HCT116 (cell line): ENCODE results near the gene IRF2. TPM values are rescaled to one million over a fixed set of nuclear protein-coding genes. Genes with fewer than 3 reads are reported as not detected.

ENCODE experiments used
- ATAC-seq: fragments of 200-7000 bp; cut with Tn5 transposase; 2 replicates; pipeline ENCODE4 v1.9.1; 2020; ENCODE audit warnings: mild to moderate bottlenecking, moderate library complexity
- BruUV-seq: library from RNA; stranded (reverse); fragments of 400-500 nt; replicated peaks from 2 replicates; lab custom pipeline; 2021; lab: Mats Ljungman, UMichigan
- CTCF ChIA-PET: fragments of 300-600 bp; sonication (Branson Sonifier 250); formaldehyde crosslinking; loops from one replicate; lab custom pipeline; 2021; ENCODE audit warnings: antibody characterized with exemption; lab: Charles Lee
- POLR2A ChIA-PET: fragments of 300-600, 350-600 bp; sonication (Branson Sonifier 250); formaldehyde crosslinking; loops from one replicate; lab custom pipeline; 2021; ENCODE audit warnings: antibody characterized with exemption; lab: Charles Lee
- RAD21 ChIA-PET, 2 experiments: fragments of 300-600 bp; sonication (Branson Sonifier 250); formaldehyde crosslinking; loops; one replicate each; lab custom pipeline; 2023; ENCODE audit warnings: low total read pairs in 2 of 2; ENCODE audit not compliant: uncharacterized antibody in 2 of 2, unreplicated experiment in 2 of 2, low non-redundant PET in 1 of 2; lab: Charles Lee
- DNase-seq: peaks from one replicate; pipeline ENCODE4 v3.0.0-alpha.2; 2010; ENCODE audit warnings: low read depth, low spot score
- H2AFZ ChIP-seq: fragments of 200-600 bp; shearing (Covaris generic), sonication (generic); 2 replicates; pipeline ENCODE4 v1.6.1; 2017; ENCODE audit warnings: low read depth, mixed run types, mixed read lengths, antibody characterized with exemption, low read length; ENCODE audit not compliant: poor library complexity, severe bottlenecking
- H3K27ac ChIP-seq: 2 replicates; pipeline ENCODE4 v1.5.1; 2012; ENCODE audit warnings: low read depth, low read length
- H3K27me3 ChIP-seq: fragments of 200-600 bp; sonication (generic); 2 replicates; pipeline ENCODE4 v1.6.1; 2016; ENCODE audit warnings: mixed run types, low read length, mixed read lengths; ENCODE audit not compliant: insufficient read depth
- H3K36me3 ChIP-seq, 2 experiments: fragments of 200-500 bp in 1 of 2; fragments of 200-600 bp in 1 of 2; sonication (Bioruptor generic) in 1 of 2; sonication (generic) in 1 of 2; 2 replicates each; pipeline versions ENCODE4 v1.5.1 to v1.6.1; 2014 to 2016; ENCODE audit warnings: low read length in 2 of 2, inconsistent platforms in 1 of 2, mixed read lengths in 1 of 2, mixed run types in 1 of 2; ENCODE audit not compliant: insufficient read depth in 2 of 2, control insufficient read depth in 1 of 2
- H3K4me1 ChIP-seq, 2 experiments: fragments of 200-600 bp in 1 of 2; sonication (generic) in 1 of 2; 2 replicates each; pipeline versions ENCODE4 v1.5.1 to v1.6.1; 2012 to 2017; ENCODE audit warnings: low read length in 2 of 2, inconsistent platforms in 1 of 2, mild to moderate bottlenecking in 1 of 2, mixed read lengths in 1 of 2, mixed run types in 1 of 2, moderate library complexity in 1 of 2; ENCODE audit not compliant: insufficient read depth in 2 of 2, control insufficient read depth in 1 of 2
- H3K4me2 ChIP-seq: fragments of 200-600 bp; sonication (generic); 2 replicates; pipeline ENCODE4 v1.6.1; 2017; ENCODE audit warnings: mixed run types, low read length, mixed read lengths
- H3K4me3 ChIP-seq, 2 experiments: fragments of 200-600 bp in 1 of 2; sonication (generic) in 1 of 2; replicated peaks in 1 of 2; 2 replicates each; pipeline ENCODE4 v1.5.1; 2011 to 2016; ENCODE audit warnings: low read length in 2 of 2, control low read depth in 1 of 2, low read depth in 1 of 2, mild to moderate bottlenecking in 1 of 2, mixed read lengths in 1 of 2, mixed run types in 1 of 2
- H3K79me2 ChIP-seq: fragments of 200-600 bp; sonication (generic); 2 replicates; pipeline ENCODE4 v1.6.1; 2017; ENCODE audit warnings: mild to moderate bottlenecking, mixed run types, low read length, moderate library complexity, mixed read lengths; ENCODE audit not compliant: insufficient read depth
- H3K9ac ChIP-seq: fragments of 200-600 bp; sonication (generic); 2 replicates; pipeline ENCODE4 v1.6.1; 2016; ENCODE audit warnings: low read length, mixed read lengths
- H3K9me2 ChIP-seq: fragments of 200-600 bp; sonication (generic), shearing (Covaris generic); 2 replicates; pipeline ENCODE4 v1.6.1; 2017; ENCODE audit warnings: mixed run types, mild to moderate bottlenecking, moderate library complexity; ENCODE audit not compliant: insufficient read depth
- H3K9me3 ChIP-seq, 2 experiments: fragments of 200-500 bp in 1 of 2; fragments of 200-600 bp in 1 of 2; sonication (Bioruptor generic) in 1 of 2; sonication (generic) in 1 of 2; 2 replicates each; pipeline ENCODE4 v1.6.1; 2014 to 2017; ENCODE audit warnings: low read length in 2 of 2, mixed read lengths in 2 of 2, inconsistent platforms in 1 of 2, low read depth in 1 of 2, mild to moderate bottlenecking in 1 of 2, mixed run types in 1 of 2, moderate library complexity in 1 of 2; ENCODE audit not compliant: control insufficient read depth in 1 of 2, insufficient read depth in 1 of 2
- H4K20me1 ChIP-seq: fragments of 200-600 bp; sonication (generic), shearing (Covaris generic); 2 replicates; pipeline ENCODE4 v1.6.1; 2017; ENCODE audit warnings: mixed run types, mild to moderate bottlenecking, moderate library complexity; ENCODE audit not compliant: insufficient read depth
- ATF3 ChIP-seq: IDR thresholded peaks from 2 replicates; pipeline ENCODE4 v1.6.1; 2012
- CBX3 ChIP-seq: IDR thresholded peaks from 2 replicates; pipeline ENCODE4 v1.6.1; 2012; ENCODE audit warnings: low read depth
- CEBPB ChIP-seq: IDR thresholded peaks from 2 replicates; pipeline ENCODE4 v1.6.1; 2012; ENCODE audit warnings: low read depth
- ELF1 ChIP-seq: IDR thresholded peaks from 2 replicates; pipeline ENCODE4 v1.6.1; 2012; ENCODE audit warnings: low read depth, borderline replicate concordance
- FOSL1 ChIP-seq: IDR thresholded peaks from 2 replicates; pipeline ENCODE4 v1.6.1; 2012; ENCODE audit warnings: low read depth
- JUND ChIP-seq: IDR thresholded peaks from 2 replicates; pipeline ENCODE4 v1.6.1; 2012
- POLR2AphosphoS5 ChIP-seq: IDR thresholded peaks from 2 replicates; pipeline ENCODE4 v1.6.1; 2011; ENCODE audit warnings: mild to moderate bottlenecking, low read depth, low read length, moderate library complexity
- RAD21 ChIP-seq: IDR thresholded peaks from 2 replicates; pipeline ENCODE4 v1.6.1; 2012; ENCODE audit warnings: low read depth, mild to moderate bottlenecking
- SIN3A ChIP-seq: IDR thresholded peaks from 2 replicates; pipeline ENCODE4 v1.6.1; 2012; ENCODE audit warnings: low read depth
- SRF ChIP-seq: IDR thresholded peaks from 2 replicates; pipeline ENCODE4 v1.6.1; 2012; ENCODE audit warnings: low read depth
- TCF7L2 ChIP-seq: IDR thresholded peaks from 2 replicates; pipeline ENCODE4 v1.7.0; 2011; ENCODE audit warnings: borderline replicate concordance, inconsistent platforms; ENCODE audit not compliant: insufficient read depth, insufficient read length; ENCODE audit errors: extremely low read depth
- YY1 ChIP-seq: IDR thresholded peaks from 2 replicates; pipeline ENCODE4 v1.6.1; 2011; ENCODE audit warnings: low read length, low read depth, moderate library complexity, mild to moderate bottlenecking; ENCODE audit not compliant: insufficient replicate concordance; ENCODE audit errors: extremely low read depth
- ZBTB33 ChIP-seq: IDR thresholded peaks from 2 replicates; pipeline ENCODE4 v1.6.1; 2011; ENCODE audit warnings: mild to moderate bottlenecking, low read length, moderate library complexity; ENCODE audit not compliant: insufficient replicate concordance; ENCODE audit errors: extremely low read depth
- ZNF274 ChIP-seq: fragments of 200-500 bp; sonication (Bioruptor generic); IDR thresholded peaks from 2 replicates; pipeline ENCODE4 v1.6.1; 2014; ENCODE audit warnings: mild to moderate bottlenecking, low read depth, low read length, inconsistent platforms
- intact Hi-C: fragments of 100-400 bp; cut with micrococcal nuclease; formaldehyde crosslinking; loops from 2 replicates; pipeline ENCODE4 v1.10.0; 2022
- total RNA-seq: library from RNA; stranded (reverse); gene quantifications from one replicate; pipeline ENCODE4 v1.2.1, GENCODE V29; 2021; ENCODE audit not compliant: unreplicated experiment
- TF ChIP-seq, protein P1 (sequence below): IDR thresholded peaks from 2 replicates; pipeline ENCODE4 v1.6.1; 2012
- TF ChIP-seq, protein P2 (sequence below): IDR thresholded peaks from 2 replicates; pipeline ENCODE4 v1.6.1; 2012; ENCODE audit warnings: low read depth
- TF ChIP-seq, protein P3 (sequence below), 3 experiments: fragments of 200-600 bp in 1 of 3; sonication (generic) in 1 of 3; IDR thresholded peaks in 2 of 3; conservative IDR thresholded peaks in 1 of 3; 2 replicates each; pipeline ENCODE4 v1.5.1; 2012 to 2017; ENCODE audit warnings: low read depth in 2 of 3, low read length in 2 of 3, antibody characterized with exemption in 1 of 3, borderline replicate concordance in 1 of 3, control low read depth in 1 of 3, mild to moderate bottlenecking in 1 of 3, mixed read lengths in 1 of 3, mixed run types in 1 of 3, moderate library complexity in 1 of 3; ENCODE audit not compliant: insufficient read depth in 1 of 3

IRF2 gene
- total RNA-seq, 1 experiment from 2014 or later, result 10.6 TPM

GRCh38 chr4:184481544-184481943 lies 7.2 kb upstream of the IRF2 start:
- ChIA-PET CTCF (no interaction called here), POLR2A (no interaction called here), RAD21 (no interaction called here)
- Histone ChIP-seq H3K9me3 (no peaks in the 10 kb centered on the region), H2AFZ (no peak overlapping the region), H3K36me3 (no peaks in the 10 kb centered on the region), H3K4me3 (no peak overlapping the region), H3K4me2 (no peak overlapping the region), H3K27ac (no peak overlapping the region), H3K4me1 (no peaks in the 10 kb centered on the region), H3K27me3 (no peaks in the 10 kb centered on the region), H3K9ac (no peak overlapping the region), H4K20me1 (no peaks in the 10 kb centered on the region), H3K79me2 (no peaks in the 10 kb centered on the region), H3K9me2 (no peaks in the 10 kb centered on the region)
- intact Hi-C loops, result no loop called here
- DNase-seq (no peak), ATAC-seq (no peak)
- BruUV-seq, result no TSS peak
- no peak for TF ChIP-seq SRF
- TF ChIP-seq JUND, result no peak
- TF ChIP-seq CEBPB, result no peak
- TF ChIP-seq RAD21, result no peak
- TF ChIP-seq ZBTB33, result no peak
- TF ChIP-seq YY1, result no peak
- no peak for TF ChIP-seq ATF3
- no peak for TF ChIP-seq ZNF274
- TF ChIP-seq, protein P1, sequence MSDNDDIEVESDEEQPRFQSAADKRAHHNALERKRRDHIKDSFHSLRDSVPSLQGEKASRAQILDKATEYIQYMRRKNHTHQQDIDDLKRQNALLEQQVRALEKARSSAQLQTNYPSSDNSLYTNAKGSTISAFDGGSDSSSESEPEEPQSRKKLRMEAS, result no peak
- no peak for TF ChIP-seq POLR2AphosphoS5
- TF ChIP-seq CBX3, result no peak
- no peak for TF ChIP-seq SIN3A
- TF ChIP-seq, protein P2, sequence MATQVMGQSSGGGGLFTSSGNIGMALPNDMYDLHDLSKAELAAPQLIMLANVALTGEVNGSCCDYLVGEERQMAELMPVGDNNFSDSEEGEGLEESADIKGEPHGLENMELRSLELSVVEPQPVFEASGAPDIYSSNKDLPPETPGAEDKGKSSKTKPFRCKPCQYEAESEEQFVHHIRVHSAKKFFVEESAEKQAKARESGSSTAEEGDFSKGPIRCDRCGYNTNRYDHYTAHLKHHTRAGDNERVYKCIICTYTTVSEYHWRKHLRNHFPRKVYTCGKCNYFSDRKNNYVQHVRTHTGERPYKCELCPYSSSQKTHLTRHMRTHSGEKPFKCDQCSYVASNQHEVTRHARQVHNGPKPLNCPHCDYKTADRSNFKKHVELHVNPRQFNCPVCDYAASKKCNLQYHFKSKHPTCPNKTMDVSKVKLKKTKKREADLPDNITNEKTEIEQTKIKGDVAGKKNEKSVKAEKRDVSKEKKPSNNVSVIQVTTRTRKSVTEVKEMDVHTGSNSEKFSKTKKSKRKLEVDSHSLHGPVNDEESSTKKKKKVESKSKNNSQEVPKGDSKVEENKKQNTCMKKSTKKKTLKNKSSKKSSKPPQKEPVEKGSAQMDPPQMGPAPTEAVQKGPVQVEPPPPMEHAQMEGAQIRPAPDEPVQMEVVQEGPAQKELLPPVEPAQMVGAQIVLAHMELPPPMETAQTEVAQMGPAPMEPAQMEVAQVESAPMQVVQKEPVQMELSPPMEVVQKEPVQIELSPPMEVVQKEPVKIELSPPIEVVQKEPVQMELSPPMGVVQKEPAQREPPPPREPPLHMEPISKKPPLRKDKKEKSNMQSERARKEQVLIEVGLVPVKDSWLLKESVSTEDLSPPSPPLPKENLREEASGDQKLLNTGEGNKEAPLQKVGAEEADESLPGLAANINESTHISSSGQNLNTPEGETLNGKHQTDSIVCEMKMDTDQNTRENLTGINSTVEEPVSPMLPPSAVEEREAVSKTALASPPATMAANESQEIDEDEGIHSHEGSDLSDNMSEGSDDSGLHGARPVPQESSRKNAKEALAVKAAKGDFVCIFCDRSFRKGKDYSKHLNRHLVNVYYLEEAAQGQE, result no peak
- no peak for TF ChIP-seq FOSL1
- TF ChIP-seq TCF7L2, result no peak
- TF ChIP-seq, protein P3, sequence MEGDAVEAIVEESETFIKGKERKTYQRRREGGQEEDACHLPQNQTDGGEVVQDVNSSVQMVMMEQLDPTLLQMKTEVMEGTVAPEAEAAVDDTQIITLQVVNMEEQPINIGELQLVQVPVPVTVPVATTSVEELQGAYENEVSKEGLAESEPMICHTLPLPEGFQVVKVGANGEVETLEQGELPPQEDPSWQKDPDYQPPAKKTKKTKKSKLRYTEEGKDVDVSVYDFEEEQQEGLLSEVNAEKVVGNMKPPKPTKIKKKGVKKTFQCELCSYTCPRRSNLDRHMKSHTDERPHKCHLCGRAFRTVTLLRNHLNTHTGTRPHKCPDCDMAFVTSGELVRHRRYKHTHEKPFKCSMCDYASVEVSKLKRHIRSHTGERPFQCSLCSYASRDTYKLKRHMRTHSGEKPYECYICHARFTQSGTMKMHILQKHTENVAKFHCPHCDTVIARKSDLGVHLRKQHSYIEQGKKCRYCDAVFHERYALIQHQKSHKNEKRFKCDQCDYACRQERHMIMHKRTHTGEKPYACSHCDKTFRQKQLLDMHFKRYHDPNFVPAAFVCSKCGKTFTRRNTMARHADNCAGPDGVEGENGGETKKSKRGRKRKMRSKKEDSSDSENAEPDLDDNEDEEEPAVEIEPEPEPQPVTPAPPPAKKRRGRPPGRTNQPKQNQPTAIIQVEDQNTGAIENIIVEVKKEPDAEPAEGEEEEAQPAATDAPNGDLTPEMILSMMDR (IDR thresholded peaks at IDR 0.05 in 2 of 3, conservative IDR thresholded peaks at IDR 0.05 in 1 of 3; ENCODE audit: borderline replicate concordance in 1 of 3, insufficient read depth in 1 of 3, low read depth in 2 of 3, low read length in 2 of 3), result no peak
- no peak for TF ChIP-seq ELF1
